Forelimb muscle (tissue), 1 donor: Measurements from ENCODE around the gene UBE2R2. TPM values are rescaled to one million over a fixed set of nuclear protein-coding genes. Genes with fewer than 3 reads are reported as not detected.
"Not testable (repeated sequence)": the region's sequence is repeated elsewhere in the genome, so short reads cannot be mapped to it uniquely, and the experiment has no call there.

Experiments
- DNase-seq: peaks from one replicate; pipeline ENCODE4 v3.0.0-alpha.2; 2013; ENCODE audit warnings: low read depth
- polyA plus RNA-seq: library from polyadenylated mRNA; unstranded; fragments of 120-200 nt; gene quantifications from one replicate; pipeline ENCODE4 v1.2.1, GENCODE V29; 2013; ENCODE audit not compliant: insufficient read length

UBE2R2 gene
- polyA plus RNA-seq, 1 donor: 37.9 TPM

- DNase-seq: no peak
Measured at GRCh38 chr9:33927694-33928093, 110.7 kb downstream of the UBE2R2 start.

GRCh38 chr9:33931326-33931725 is 114.4 kb downstream of the UBE2R2 start:
- DNase-seq: no peak

- no peak for DNase-seq
Measured at GRCh38 chr9:33932078-33932807, 115.3 kb downstream of the UBE2R2 start.

GRCh38 chr9:33934188-33934878 is 117.4 kb downstream of the UBE2R2 start:
- DNase-seq: no peak

- no peak for DNase-seq
Measured at GRCh38 chr9:33939924-33940874, 123.2 kb downstream of the UBE2R2 start.

GRCh38 chr9:33942471-33943083 is 125.6 kb downstream of the UBE2R2 start:
- no peak for DNase-seq

- no peak for DNase-seq
Measured at GRCh38 chr9:33943389-33943788, 126.4 kb downstream of the UBE2R2 start.

GRCh38 chr9:33946779-33947535 is 130.0 kb downstream of the UBE2R2 start:
- DNase-seq: no peak

GRCh38 chr9:33950371-33950770 is 133.4 kb downstream of the UBE2R2 start:
- no peak for DNase-seq

GRCh38 chr9:33952066-33952465 is 135.1 kb downstream of the UBE2R2 start:
- no peak for DNase-seq

- DNase-seq: no peak
Measured at GRCh38 chr9:33956544-33956943, 139.6 kb downstream of the UBE2R2 start.

GRCh38 chr9:33959725-33960124 is 142.8 kb downstream of the UBE2R2 start:
- no peak for DNase-seq

- DNase-seq: not testable (repeated sequence)
Measured at GRCh38 chr9:33962468-33962867, 145.5 kb downstream of the UBE2R2 start.

- DNase-seq: no peak
Measured at GRCh38 chr9:33964086-33964768, 147.3 kb downstream of the UBE2R2 start.

Other genes starting within 250 kb of the UBE2R2 start
- not detected for gene PRSS3, start 21.6 kb upstream of the UBE2R2 start, polyA plus RNA-seq
- gene UBAP2, start 231.7 kb downstream of the UBE2R2 start, polyA plus RNA-seq: 72.9 TPM